ENCODE data around the gene SLIT3.

SLIT3 gene

GRCh38 chr5:168679515-168679920 is 621.4 kb downstream of the SLIT3 start:
- DNase-seq = peak; percentile 50

GRCh38 chr5:168676501-168676900 is 624.4 kb downstream of the SLIT3 start:
- no peak for DNase-seq

GRCh38 chr5:168675883-168676408 is 625.0 kb downstream of the SLIT3 start:
- no peak for DNase-seq

- no peak for DNase-seq
Measured at GRCh38 chr5:168674893-168675482, 626.0 kb downstream of the SLIT3 start.

GRCh38 chr5:168672888-168673287 is 628.1 kb downstream of the SLIT3 start:
- DNase-seq = no peak

- DNase-seq = no peak
Measured at GRCh38 chr5:168672016-168672415, 628.9 kb downstream of the SLIT3 start.

- no peak for DNase-seq
Measured at GRCh38 chr5:168670881-168671575, 629.9 kb downstream of the SLIT3 start.

- DNase-seq = no peak
Measured at GRCh38 chr5:168669668-168670378, 631.1 kb downstream of the SLIT3 start.

- DNase-seq = no peak
Measured at GRCh38 chr5:168669156-168669555, 631.8 kb downstream of the SLIT3 start.

- no peak for DNase-seq
Measured at GRCh38 chr5:168668078-168668477, 632.9 kb downstream of the SLIT3 start.

GRCh38 chr5:168667301-168667840 is 633.6 kb downstream of the SLIT3 start:
- DNase-seq = no peak

GRCh38 chr5:168666356-168666755 is 634.6 kb downstream of the SLIT3 start:
- no peak for DNase-seq

- DNase-seq = no peak
Measured at GRCh38 chr5:168663276-168664004, 637.5 kb downstream of the SLIT3 start.

GRCh38 chr5:168661593-168662485 is 639.1 kb downstream of the SLIT3 start:
- no peak for DNase-seq

GRCh38 chr5:168660691-168661090 is 640.2 kb downstream of the SLIT3 start:
- no peak for DNase-seq

GRCh38 chr5:168659286-168659847 is 641.6 kb downstream of the SLIT3 start:
- no peak for DNase-seq

- DNase-seq = no peak
Measured at GRCh38 chr5:168658394-168658793, 642.5 kb downstream of the SLIT3 start.

- no peak for DNase-seq
Measured at GRCh38 chr5:168656633-168657032, 644.3 kb downstream of the SLIT3 start.

GRCh38 chr5:168655316-168655715 is 645.6 kb downstream of the SLIT3 start:
- DNase-seq = no peak

GRCh38 chr5:168654211-168654721 is 646.7 kb downstream of the SLIT3 start:
- DNase-seq = no peak

GRCh38 chr5:168653626-168654025 is 647.3 kb downstream of the SLIT3 start:
- DNase-seq = no peak

Measured in stimulated activated CD4-positive, alpha-beta T cell treated with anti-CD3 and anti-CD28 coated beads, Interleukin-4, amount 100 ng/mL, for 1 hour (primary cell).